Activated CD8-positive, alpha-beta memory T cell treated with anti-CD3 and anti-CD28 coated beads for 4 hours (primary cell): Measurements from ENCODE around the gene RPAP3.
"Not testable (repeated sequence)": the region's sequence is repeated elsewhere in the genome, so short reads cannot be mapped to it uniquely, and the experiment has no call there.

Source experiments
- DNase-seq, 2 donors: peaks; one replicate each; pipeline ENCODE4 v3.0.0-alpha.2; 2020; ENCODE audit warnings: low read depth in 2 of 2

Gene RPAP3

GRCh38 chr12:47686645-47687240, 19.1 kb downstream of the RPAP3 start:
- DNase-seq = no peak

- no peak for DNase-seq
These were observed 26.0 kb downstream of the RPAP3 start for GRCh38 chr12:47679785-47680184.

GRCh38 chr12:47672068-47672467, 33.8 kb downstream of the RPAP3 start:
- no peak for DNase-seq

- not testable (repeated sequence) for DNase-seq
These were observed 37.9 kb downstream of the RPAP3 start for GRCh38 chr12:47667935-47668334.

- no peak for DNase-seq
These were observed 53.2 kb downstream of the RPAP3 start for GRCh38 chr12:47652521-47653234.

- DNase-seq = peak; percentile 7 to 10
These were observed 54.2 kb downstream of the RPAP3 start for GRCh38 chr12:47651368-47652254.

GRCh38 chr12:47650469-47650868, 55.4 kb downstream of the RPAP3 start:
- DNase-seq = no peak

- no peak for DNase-seq
These were observed 56.4 kb downstream of the RPAP3 start for GRCh38 chr12:47649381-47649780.

GRCh38 chr12:47648056-47648579, 57.7 kb downstream of the RPAP3 start:
- DNase-seq = no peak

GRCh38 chr12:47642310-47642709, 63.5 kb downstream of the RPAP3 start:
- DNase-seq = not testable (repeated sequence)

- peak in 1 of 2 donors; percentile 6 for DNase-seq
These were observed 68.7 kb downstream of the RPAP3 start for GRCh38 chr12:47636908-47637780.

GRCh38 chr12:47635770-47636169, 70.1 kb downstream of the RPAP3 start:
- not testable (repeated sequence) for DNase-seq

- no peak for DNase-seq
These were observed 71.7 kb downstream of the RPAP3 start for GRCh38 chr12:47634127-47634526.

GRCh38 chr12:47621960-47622359, 83.9 kb downstream of the RPAP3 start:
- DNase-seq = no peak

GRCh38 chr12:47617476-47617875, 88.4 kb downstream of the RPAP3 start:
- DNase-seq = no peak

- DNase-seq = no peak
These were observed 89.4 kb downstream of the RPAP3 start for GRCh38 chr12:47616440-47616839.

GRCh38 chr12:47615711-47616110, 90.1 kb downstream of the RPAP3 start:
- DNase-seq = no peak

- DNase-seq = no peak
These were observed 91.3 kb downstream of the RPAP3 start for GRCh38 chr12:47614521-47614920.

- DNase-seq = no peak
These were observed 92.9 kb downstream of the RPAP3 start for GRCh38 chr12:47612953-47613352.

- DNase-seq = no peak
These were observed 93.9 kb downstream of the RPAP3 start for GRCh38 chr12:47611906-47612305.
